Large intestine (tissue), 3 donors: ENCODE results near the gene FAN1. TPM values are rescaled to one million over a fixed set of nuclear protein-coding genes. Genes with fewer than 3 reads are reported as not detected.

Experiments
- DNase-seq, 2 donors: peaks; one replicate each; pipeline versions ENCODE4 v3.0.0 to v3.0.0-alpha.2; 2013
- H3K27ac ChIP-seq: one replicate; pipeline ENCODE4 v1.5.1; 2013; ENCODE audit warnings: low read length
- H3K27me3 ChIP-seq: 2 replicates; pipeline ENCODE4 v1.6.1; 2013; ENCODE audit warnings: low read length; ENCODE audit not compliant: control insufficient read depth, insufficient read depth
- H3K36me3 ChIP-seq: 2 replicates; pipeline ENCODE4 v1.6.1; 2013; ENCODE audit warnings: low read length; ENCODE audit not compliant: control insufficient read depth, insufficient read depth
- H3K4me1 ChIP-seq: one replicate; pipeline ENCODE4 v1.6.1; 2013; ENCODE audit warnings: low read length; ENCODE audit not compliant: control insufficient read depth, insufficient read depth
- H3K4me3 ChIP-seq: one replicate; pipeline ENCODE4 v1.5.1; 2013; ENCODE audit warnings: low read length
- H3K9me3 ChIP-seq: one replicate; pipeline ENCODE4 v1.6.1; 2013; ENCODE audit warnings: mild to moderate bottlenecking, low read depth, low read length, moderate library complexity; ENCODE audit not compliant: control insufficient read depth
- WGBS: methylation state at CpG from one replicate; pipeline ENCODE4 v1.1.5; 2013; ENCODE audit warnings: low lambda C conversion rate; ENCODE audit not compliant: insufficient coverage; 5-methylcytosine and 5-hydroxymethylcytosine counted together
- polyA plus RNA-seq: library from polyadenylated mRNA; unstranded; fragments of 120-200 nt; gene quantifications from one replicate; pipeline ENCODE4 v1.2.1, GENCODE V29; 2013

The FAN1 gene
- polyA plus RNA-seq, 1 donor = 19.3 TPM

- Histone ChIP-seq H3K9me3 (no peaks in the 10 kb centered on the region), H3K36me3 (peaks cover 78% of the 10 kb centered on the region), H3K27me3 (no peaks in the 10 kb centered on the region), H3K4me1 (no peaks in the 10 kb centered on the region), H3K27ac (no peak overlapping the region), H3K4me3 (no peak overlapping the region)
- WGBS = 80% methylated on average over 1 of the region's 5 CpGs
- no peak for DNase-seq
Measured at GRCh38 chr15:30919877-30920550, 16.3 kb downstream of the FAN1 start.

- H3K27ac ChIP-seq = no peak overlapping the region
- H3K4me1 ChIP-seq = no peaks in the 10 kb centered on the region
- no peaks in the 10 kb centered on the region for H3K9me3 ChIP-seq
- H3K27me3 ChIP-seq = no peaks in the 10 kb centered on the region
- no CpG with 5 or more reads among the region's 4 CpGs for WGBS
- no peak for DNase-seq
- peaks cover 83% of the 10 kb centered on the region for H3K36me3 ChIP-seq
- no peak overlapping the region for H3K4me3 ChIP-seq
Measured at GRCh38 chr15:30921106-30921505, 17.4 kb downstream of the FAN1 start.

GRCh38 chr15:30921781-30922479 is 18.2 kb downstream of the FAN1 start:
- Histone ChIP-seq H3K36me3 (peaks cover 84% of the 10 kb centered on the region), H3K27ac (no peak overlapping the region), H3K27me3 (no peaks in the 10 kb centered on the region), H3K4me1 (no peaks in the 10 kb centered on the region), H3K4me3 (no peak overlapping the region), H3K9me3 (no peaks in the 10 kb centered on the region)
- DNase-seq = no peak
- 100% methylated on average over 1 of the region's 9 CpGs for WGBS

- DNase-seq = peak in 1 of 2 donors; percentile 12
- Histone ChIP-seq H3K27ac (no peak overlapping the region), H3K36me3 (peaks cover 86% of the 10 kb centered on the region)
Measured at GRCh38 chr15:30922480-30923311, 19.0 kb downstream of the FAN1 start.

GRCh38 chr15:30923429-30923828 is 19.7 kb downstream of the FAN1 start:
- Histone ChIP-seq H3K9me3 (no peaks in the 10 kb centered on the region), H3K27me3 (no peaks in the 10 kb centered on the region), H3K4me3 (no peak overlapping the region), H3K36me3 (peaks cover 85% of the 10 kb centered on the region), H3K4me1 (no peaks in the 10 kb centered on the region), H3K27ac (no peak overlapping the region)
- no CpG with 5 or more reads among the region's 7 CpGs for WGBS
- no peak for DNase-seq

More at GRCh38 chr15:30922480-30923311, 19.0 kb downstream of the FAN1 start:
- Histone ChIP-seq H3K4me1 (no peaks in the 10 kb centered on the region), H3K4me3 (no peak overlapping the region), H3K27me3 (no peaks in the 10 kb centered on the region), H3K9me3 (no peaks in the 10 kb centered on the region)
- 90% methylated on average over 2 of the region's 14 CpGs for WGBS

- peaks cover 90% of the 10 kb centered on the region for H3K36me3 ChIP-seq
- no peak overlapping the region for H3K27ac ChIP-seq
- H3K27me3 ChIP-seq = no peaks in the 10 kb centered on the region
- no peaks in the 10 kb centered on the region for H3K4me1 ChIP-seq
- no CpG with 5 or more reads among the region's 5 CpGs for WGBS
- no peak overlapping the region for H3K4me3 ChIP-seq
- no peaks in the 10 kb centered on the region for H3K9me3 ChIP-seq
- DNase-seq = no peak
Measured at GRCh38 chr15:30924353-30924752, 20.6 kb downstream of the FAN1 start.

GRCh38 chr15:30925686-30926085 is 22.0 kb downstream of the FAN1 start:
- Histone ChIP-seq H3K27ac (no peak overlapping the region), H3K27me3 (no peaks in the 10 kb centered on the region), H3K36me3 (peaks cover 90% of the 10 kb centered on the region), H3K4me3 (no peak overlapping the region), H3K9me3 (no peaks in the 10 kb centered on the region), H3K4me1 (no peaks in the 10 kb centered on the region)
- DNase-seq = no peak
- no CpG with 5 or more reads among the region's 9 CpGs for WGBS

GRCh38 chr15:30926161-30926560 is 22.4 kb downstream of the FAN1 start:
- H3K4me3 ChIP-seq = no peak overlapping the region
- no peak overlapping the region for H3K27ac ChIP-seq
- DNase-seq = no peak
- no peaks in the 10 kb centered on the region for H3K9me3 ChIP-seq
- no peaks in the 10 kb centered on the region for H3K27me3 ChIP-seq
- no peaks in the 10 kb centered on the region for H3K4me1 ChIP-seq
- peaks cover 87% of the 10 kb centered on the region for H3K36me3 ChIP-seq
- WGBS = 100% methylated on average over 1 of the region's 8 CpGs

- Histone ChIP-seq H3K27me3 (no peaks in the 10 kb centered on the region), H3K4me3 (no peak overlapping the region), H3K9me3 (no peaks in the 10 kb centered on the region), H3K36me3 (peaks cover 79% of the 10 kb centered on the region), H3K4me1 (no peaks in the 10 kb centered on the region), H3K27ac (no peak overlapping the region)
- no peak for DNase-seq
- WGBS = 60% methylated on average over 1 of the region's 7 CpGs
Measured at GRCh38 chr15:30927148-30927761, 23.5 kb downstream of the FAN1 start.

- Histone ChIP-seq H3K36me3 (peaks cover 71% of the 10 kb centered on the region), H3K27ac (no peak overlapping the region), H3K9me3 (no peaks in the 10 kb centered on the region), H3K4me3 (no peak overlapping the region), H3K4me1 (no peaks in the 10 kb centered on the region), H3K27me3 (no peaks in the 10 kb centered on the region)
- WGBS = no CpG with 5 or more reads among the region's 5 CpGs
- no peak for DNase-seq
Measured at GRCh38 chr15:30928076-30928475, 24.4 kb downstream of the FAN1 start.
